NCI-H2107 (cell line): ENCODE measurements around the gene CP.

Source experiments
- DNase-seq: peaks from one replicate; lab custom pipeline; 2025; lab: John Stamatoyannopoulos, UW

Gene CP

GRCh38 chr3:149186219-149186618 lies 35.4 kb downstream of the CP start:
- DNase-seq: no peak

GRCh38 chr3:149181182-149181581 lies 40.4 kb downstream of the CP start:
- DNase-seq: no peak

- DNase-seq: no peak
Measured at GRCh38 chr3:149180057-149180573, 41.5 kb downstream of the CP start.

- DNase-seq: no peak
Measured at GRCh38 chr3:149179220-149179619, 42.4 kb downstream of the CP start.

- no peak for DNase-seq
Measured at GRCh38 chr3:149177122-149177521, 44.5 kb downstream of the CP start.

GRCh38 chr3:149174901-149175300 lies 46.7 kb downstream of the CP start:
- DNase-seq: no peak

GRCh38 chr3:149170672-149171071 lies 51.0 kb downstream of the CP start:
- no peak for DNase-seq

GRCh38 chr3:149167898-149168297 lies 53.7 kb downstream of the CP start:
- no peak for DNase-seq

GRCh38 chr3:149163066-149163465 lies 58.6 kb downstream of the CP start:
- DNase-seq: no peak

- no peak for DNase-seq
Measured at GRCh38 chr3:149162007-149162406, 59.6 kb downstream of the CP start.

- no peak for DNase-seq
Measured at GRCh38 chr3:149160754-149161300, 60.8 kb downstream of the CP start.

- no peak for DNase-seq
Measured at GRCh38 chr3:149153402-149153801, 68.2 kb downstream of the CP start.

- DNase-seq: no peak
Measured at GRCh38 chr3:149152420-149152819, 69.2 kb downstream of the CP start.

GRCh38 chr3:149151843-149152242 lies 69.8 kb downstream of the CP start:
- DNase-seq: no peak

- DNase-seq: no peak
Measured at GRCh38 chr3:149150436-149150835, 71.2 kb downstream of the CP start.

- DNase-seq: no peak
Measured at GRCh38 chr3:149145974-149146373, 75.7 kb downstream of the CP start.

GRCh38 chr3:149145356-149145755 lies 76.3 kb downstream of the CP start:
- DNase-seq: no peak

- no peak for DNase-seq
Measured at GRCh38 chr3:149142682-149143081, 78.9 kb downstream of the CP start.

GRCh38 chr3:149134575-149134974 lies 87.1 kb downstream of the CP start:
- no peak for DNase-seq

GRCh38 chr3:149131589-149131988 lies 90.0 kb downstream of the CP start:
- no peak for DNase-seq

- peak; percentile 86 for DNase-seq
Measured at GRCh38 chr3:149129326-149130205, 92.1 kb downstream of the CP start, which contains the start of gene HPS3. HPS3 (plus strand) TSS chr3:149129638; CDS start chr3:149129724, 86 bp downstream.

GRCh38 chr3:149128821-149129220 lies 92.8 kb downstream of the CP start:
- no peak for DNase-seq
